Right cardiac atrium (tissue), 5 donors: ENCODE measurements around the gene BIRC6. TPM values are rescaled to one million over a fixed set of nuclear protein-coding genes. Genes with fewer than 3 reads are reported as not detected.
"Not testable (repeated sequence)": the region's sequence is repeated elsewhere in the genome, so short reads cannot be mapped to it uniquely, and the experiment has no call there.

Source experiments
- ATAC-seq, 2 donors: fragments of 200-7000 bp; cut with Tn5 transposase; one replicate each; pipeline versions ENCODE4 v1.8.0 to v1.9.1; 2020; ENCODE audit warnings: moderate library complexity in 2 of 2, mild to moderate bottlenecking in 1 of 2
- DNase-seq, 3 donors: peaks; one replicate each; pipeline ENCODE4 v3.0.0-alpha.2; 2020
- H3K27ac ChIP-seq: one replicate; pipeline ENCODE4 v1.5.1; 2013; ENCODE audit warnings: mild to moderate bottlenecking, low read length, control low read depth, moderate library complexity
- H3K27me3 ChIP-seq: one replicate; pipeline ENCODE4 v1.6.1; 2013; ENCODE audit not compliant: control insufficient read depth, insufficient read depth
- H3K4me1 ChIP-seq: one replicate; pipeline ENCODE4 v1.6.1; 2013; ENCODE audit warnings: low read length; ENCODE audit not compliant: control insufficient read depth, insufficient read depth
- H3K4me3 ChIP-seq: one replicate; pipeline ENCODE4 v1.5.1; 2013; ENCODE audit warnings: low read length, control low read depth
- H3K9me3 ChIP-seq: one replicate; pipeline ENCODE4 v1.6.1; 2013; ENCODE audit warnings: low read length; ENCODE audit not compliant: control insufficient read depth
- WGBS: extraction: QIAGEN DNeasy Blood & Tissue Kit; methylation state at CpG from one replicate; pipeline ENCODE4 v1.1.7; 2013; 5-methylcytosine and 5-hydroxymethylcytosine counted together
- intact Hi-C, 4 donors: fragments of 100-400 bp; cut with DNase I; formaldehyde crosslinking; loops; one replicate each; pipeline versions ENCODE4 v1.11.0 to v1.14.0; 2022 to 2023
- long read RNA-seq, 4 donors: library from polyadenylated mRNA; unstranded; transcript quantifications; one replicate each; pipeline ENCODE4 v2.0.0, GENCODE V29; 2020 to 2021
- polyA plus RNA-seq: library from polyadenylated mRNA; stranded (reverse); fragments of 200-250 nt; gene quantifications from one replicate; pipeline ENCODE4 v1.2.3, GENCODE V29; 2013
- total RNA-seq, 4 donors: library from RNA; stranded (reverse); fragmentation: NEBNext Ultra II Directional; extraction: Animal tissue kit (Norgen Biotek cat#: 25700); gene quantifications; one replicate each; pipeline ENCODE4 v1.2.1, GENCODE V29; 2021
- donor health status: healthy with polysubstance abuse.
- donor health status: DM: no; HTN: yes; CAD: no.
- donor health status: DM: no; HTN: no; CAD: no.
- donor health status: DM: no; HTN: yes; CAD: no; lungs with severe emphysema.
- donor health status: DM: yes; HTN: yes; CAD: no.

BIRC6 gene
- total RNA-seq (10 to 100 TPM; 41.9 to 60.2 (median 48.7) TPM), polyA plus RNA-seq (13.9 TPM)
- long read RNA-seq, donor 1, partial matches to known transcripts, result 17 of 26 reads
- long read RNA-seq, donor 1, other reads (novel, unspliced or antisense), result 9 of 26 reads
- long read RNA-seq, donor 2, partial matches to known transcripts, result 1 of 4 reads
- long read RNA-seq, donor 2, other reads (novel, unspliced or antisense), result 3 of 4 reads
- long read RNA-seq, donor 3, partial matches to known transcripts, result 21 of 34 reads
- long read RNA-seq, donor 3, other reads (novel, unspliced or antisense), result 13 of 34 reads
- long read RNA-seq, donor 4, partial matches to known transcripts, result 2 of 3 reads
- long read RNA-seq, donor 4, other reads (novel, unspliced or antisense), result 1 of 3 reads

GRCh38 chr2:32356681-32357317, at the start of gene BIRC6:
BIRC6 (plus strand) TSS chr2:32357023; CDS start chr2:32357162, 139 bp downstream.
- peak within 1 kb of the TSS; percentile 78 for H3K4me3 ChIP-seq
- intact Hi-C loops, result no loop called here
- under 1% methylated on average over 76 of the region's 76 CpGs for WGBS
- no peaks in the 10 kb centered on the region for H3K9me3 ChIP-seq
- DNase-seq, result peak; percentile 99
- peak; percentile 97 to 98 for ATAC-seq
- H3K4me1 ChIP-seq, result no peaks in the 10 kb centered on the region
- no peaks in the 10 kb centered on the region for H3K27me3 ChIP-seq
- H3K27ac ChIP-seq, result peak within 1 kb of the TSS; percentile 96

GRCh38 chr2:32310577-32310976, 46.2 kb upstream of the BIRC6 start:
- Histone ChIP-seq H3K9me3 (no peaks in the 10 kb centered on the region), H3K27ac (no peak overlapping the region), H3K27me3 (no peaks in the 10 kb centered on the region), H3K4me1 (no peaks in the 10 kb centered on the region), H3K4me3 (no peak overlapping the region)
- DNase-seq (no peak), ATAC-seq (no peak)
- intact Hi-C loops, result no loop called here
- WGBS, result 96% methylated on average over 7 of the region's 7 CpGs

- H3K4me1 ChIP-seq, result no peaks in the 10 kb centered on the region
- no peaks in the 10 kb centered on the region for H3K9me3 ChIP-seq
- DNase-seq (no peak), ATAC-seq (no peak)
- H3K27ac ChIP-seq, result no peak overlapping the region
- intact Hi-C loops, result no loop called here
- no peak overlapping the region for H3K4me3 ChIP-seq
- WGBS, result 88% methylated on average over 1 of the region's 1 CpG
- no peaks in the 10 kb centered on the region for H3K27me3 ChIP-seq
Observed at GRCh38 chr2:32314886-32315285, 41.9 kb upstream of the BIRC6 start.

GRCh38 chr2:32328679-32329078, 28.1 kb upstream of the BIRC6 start:
- H3K27ac ChIP-seq, H3K4me3 ChIP-seq, H3K9me3 ChIP-seq, DNase-seq, H3K4me1 ChIP-seq, intact Hi-C loops, H3K27me3 ChIP-seq, ATAC-seq: not testable (repeated sequence)
- 100% methylated on average over 1 of the region's 1 CpG for WGBS

GRCh38 chr2:32329180-32329980, 27.4 kb upstream of the BIRC6 start:
- H3K27me3 ChIP-seq, H3K4me1 ChIP-seq, H3K4me3 ChIP-seq, H3K9me3 ChIP-seq, H3K27ac ChIP-seq, intact Hi-C loops, DNase-seq: not testable (repeated sequence)
- 90% methylated on average over 14 of the region's 14 CpGs for WGBS
- peak in 1 of 2 donors; percentile 19 for ATAC-seq

- no peaks in the 10 kb centered on the region for H3K27me3 ChIP-seq
- no peaks in the 10 kb centered on the region for H3K4me1 ChIP-seq
- no peaks in the 10 kb centered on the region for H3K9me3 ChIP-seq
- DNase-seq, result no peak
- H3K27ac ChIP-seq, result no peak overlapping the region
- intact Hi-C loops, result no loop called here
- H3K4me3 ChIP-seq, result no peak overlapping the region
- no peak for ATAC-seq
- 65% methylated on average over 2 of the region's 2 CpGs for WGBS
Observed at GRCh38 chr2:32330136-32330535, 26.7 kb upstream of the BIRC6 start.

GRCh38 chr2:32342801-32343200, 14.0 kb upstream of the BIRC6 start:
- Histone ChIP-seq H3K4me1 (no peaks in the 10 kb centered on the region), H3K27me3 (no peaks in the 10 kb centered on the region), H3K27ac (no peak overlapping the region), H3K9me3 (no peaks in the 10 kb centered on the region), H3K4me3 (no peak overlapping the region)
- no peak for ATAC-seq
- 36% methylated on average over 2 of the region's 2 CpGs for WGBS
- intact Hi-C loops, result no loop called here
- no peak for DNase-seq

- H3K4me1 ChIP-seq, ATAC-seq, H3K27ac ChIP-seq, intact Hi-C loops, H3K4me3 ChIP-seq, H3K27me3 ChIP-seq, H3K9me3 ChIP-seq, DNase-seq: not testable (repeated sequence)
- 80% methylated on average over 3 of the region's 3 CpGs for WGBS
Observed at GRCh38 chr2:32350797-32351196, 6.0 kb upstream of the BIRC6 start.

GRCh38 chr2:32355976-32356680, 695 bp upstream of the BIRC6 start:
- 10% methylated on average over 10 of the region's 10 CpGs for WGBS
- peak in 1 of 2 donors; percentile 1 for ATAC-seq
- H3K4me1 ChIP-seq, result no peaks in the 10 kb centered on the region
- H3K4me3 ChIP-seq, result peak overlapping the region; percentile 78
- no peak for DNase-seq
- intact Hi-C loops, result no loop called here
- no peaks in the 10 kb centered on the region for H3K27me3 ChIP-seq
- no peaks in the 10 kb centered on the region for H3K9me3 ChIP-seq
- peak overlapping the region; percentile 96 for H3K27ac ChIP-seq

- intact Hi-C loops, result no loop called here
Observed at GRCh38 chr2:32357318-32358110, 691 bp downstream of the BIRC6 start.

More at GRCh38 chr2:32357318-32358110, 691 bp downstream of the BIRC6 start:
- H3K27ac ChIP-seq, result peak overlapping the region; percentile 86
- H3K27me3 ChIP-seq, result no peaks in the 10 kb centered on the region
- peak in 2 of 3 donors; percentile 51 to 78 for DNase-seq
- H3K9me3 ChIP-seq, result no peaks in the 10 kb centered on the region
- under 1% methylated on average over 65 of the region's 65 CpGs for WGBS
- H3K4me3 ChIP-seq, result peak overlapping the region; percentile 78
- ATAC-seq, result peak; percentile 3 to 43
- no peaks in the 10 kb centered on the region for H3K4me1 ChIP-seq
